ENCODE data around the gene PAIP2. TPM values are rescaled to one million over a fixed set of nuclear protein-coding genes. Genes with fewer than 3 reads are reported as not detected.
"Not testable (repeated sequence)": the region's sequence is repeated elsewhere in the genome, so short reads cannot be mapped to it uniquely, and the experiment has no call there.

PAIP2 gene
- polyA plus RNA-seq, 10 donors: 111 to 133 (median 119) TPM

DNA sequence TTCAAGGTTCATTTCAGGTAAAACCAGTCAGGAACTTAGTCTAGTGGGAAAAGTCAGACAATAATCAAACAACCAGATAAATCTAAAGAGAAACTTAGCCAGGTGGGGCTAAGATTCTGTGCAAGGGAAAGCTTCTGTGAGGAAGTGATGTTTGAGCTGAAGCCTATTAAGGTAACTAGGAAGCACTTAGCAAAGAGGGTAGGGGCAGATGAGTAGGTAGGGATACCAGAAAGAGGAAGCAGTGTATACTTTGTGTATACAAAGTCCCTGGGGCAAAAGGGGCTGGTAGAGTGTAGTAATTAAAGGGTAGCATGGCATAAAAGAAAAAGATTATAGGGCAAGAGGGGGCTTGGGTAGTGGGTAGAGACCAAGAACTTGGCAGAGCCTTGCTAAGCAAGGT, 65.9 kb downstream of the PAIP2 start:
- no peak for DNase-seq

DNA sequence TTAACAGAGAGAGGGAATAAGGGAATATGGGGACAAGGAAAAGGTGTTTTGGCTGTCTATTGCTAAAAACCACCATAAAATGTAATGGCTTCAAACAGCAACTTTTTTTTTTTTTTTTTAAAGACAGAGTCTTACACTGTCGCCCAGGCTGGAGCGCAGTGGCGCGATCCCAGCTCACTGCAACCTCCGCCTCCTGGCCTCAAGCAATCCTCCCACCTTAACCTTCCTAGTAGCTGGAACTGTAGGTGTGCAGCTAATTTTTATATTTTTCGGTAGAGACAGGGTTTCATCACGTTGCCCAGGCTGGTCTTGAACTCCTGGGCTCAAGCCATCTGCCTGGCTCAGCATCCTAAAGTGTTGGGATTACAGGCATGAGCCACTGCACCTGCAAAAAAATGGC, 66.5 kb downstream of the PAIP2 start:
- no peak for DNase-seq

DNA sequence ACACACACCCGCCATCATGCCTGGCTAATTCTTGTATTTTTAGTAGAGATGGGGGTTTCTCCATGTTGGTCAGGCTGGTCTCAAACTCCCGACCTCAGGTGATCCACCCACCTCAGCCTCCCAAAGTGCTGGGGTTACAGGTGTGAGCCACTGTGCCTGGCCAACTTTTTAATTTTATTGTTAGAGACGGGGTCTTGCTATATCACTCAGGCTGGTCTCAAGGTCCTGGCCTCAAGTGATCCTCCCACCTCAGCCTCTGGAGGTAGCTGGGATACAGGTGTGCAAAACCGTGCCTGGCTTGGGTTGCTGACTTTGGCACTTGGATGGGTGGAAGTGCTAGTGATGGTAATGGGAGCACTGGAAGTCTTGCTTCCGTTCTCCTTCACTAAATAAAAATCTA, 67.5 kb downstream of the PAIP2 start:
- not testable (repeated sequence) for DNase-seq

DNA sequence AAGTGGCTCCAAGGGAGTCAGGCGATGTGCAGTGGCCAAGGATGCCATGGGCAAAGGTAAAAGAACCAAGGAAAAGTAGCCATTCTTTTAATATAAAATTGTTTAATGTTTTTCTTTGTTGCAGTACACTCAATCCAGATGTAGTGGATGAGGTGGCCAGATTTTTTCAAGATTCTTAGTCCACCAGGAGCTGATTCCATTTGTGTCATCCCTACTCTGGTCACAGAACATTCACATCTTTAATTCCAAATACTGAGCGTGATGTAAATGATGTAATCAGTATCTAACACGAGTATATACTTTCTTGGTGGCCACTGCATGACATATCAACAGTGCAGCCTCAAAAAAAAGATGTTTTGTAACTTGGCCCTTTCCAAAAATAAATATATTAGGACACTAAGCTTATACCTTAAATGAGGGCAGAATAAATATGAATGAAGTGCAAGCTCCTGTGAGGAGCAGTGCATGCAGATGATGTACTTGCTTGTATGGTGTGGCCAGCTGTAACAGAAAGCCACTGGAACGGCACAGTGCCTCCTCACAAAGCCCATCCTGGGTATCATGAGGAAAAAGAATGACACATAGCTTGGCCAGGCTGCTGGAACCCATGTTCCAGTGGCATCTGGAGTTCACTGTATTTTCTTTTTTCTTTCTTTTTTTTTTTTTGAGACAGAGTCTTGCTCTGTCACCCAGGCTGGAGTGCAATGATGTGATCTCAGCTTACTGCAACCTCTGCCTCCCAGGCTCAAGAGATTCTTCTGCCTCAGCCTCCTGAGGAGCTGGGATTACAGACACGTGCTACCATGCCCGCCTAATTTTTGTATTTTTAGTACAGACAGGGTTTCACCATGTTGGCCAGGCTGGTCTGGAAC, 68.7 kb downstream of the PAIP2 start:
- no peak for DNase-seq

DNA sequence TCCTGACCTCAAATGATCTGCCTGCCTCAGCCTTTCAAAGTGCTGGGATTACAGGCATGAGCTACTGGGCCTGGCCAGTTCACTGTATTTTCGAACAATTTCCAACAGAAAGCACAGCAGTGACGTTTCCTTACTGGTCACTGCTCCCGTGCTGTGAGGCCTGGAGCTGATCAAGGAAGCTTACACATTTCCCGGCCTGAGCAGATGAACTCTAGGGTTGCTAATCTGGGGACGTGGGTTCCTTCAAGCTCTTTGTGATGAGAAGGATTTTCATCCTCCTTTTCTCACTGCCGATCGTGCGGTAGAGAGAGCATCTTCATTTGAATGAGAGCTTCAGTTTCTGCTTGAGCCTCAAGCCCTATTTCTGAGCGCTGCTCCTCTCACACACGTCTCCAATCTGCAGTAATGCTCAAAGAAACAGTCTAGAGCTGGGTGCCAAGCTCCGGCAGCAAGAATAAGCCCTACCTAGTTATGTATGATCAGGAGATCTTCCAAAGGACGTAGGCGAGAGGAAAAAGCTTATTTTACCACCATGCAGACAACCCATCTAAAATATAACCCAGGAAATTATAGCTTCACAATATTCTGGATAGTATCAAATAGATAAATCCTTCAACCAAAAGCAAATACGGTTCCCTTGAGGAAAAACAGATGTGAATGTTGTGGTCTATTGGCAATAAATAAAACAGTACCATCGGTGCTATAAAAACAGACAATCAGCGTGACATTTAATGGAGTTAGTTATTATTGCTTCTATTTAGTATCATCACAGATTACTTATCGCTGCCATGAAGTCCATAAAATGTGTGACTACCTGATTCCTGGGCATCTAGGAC, 69.6 kb downstream of the PAIP2 start:
- no peak for DNase-seq

DNA sequence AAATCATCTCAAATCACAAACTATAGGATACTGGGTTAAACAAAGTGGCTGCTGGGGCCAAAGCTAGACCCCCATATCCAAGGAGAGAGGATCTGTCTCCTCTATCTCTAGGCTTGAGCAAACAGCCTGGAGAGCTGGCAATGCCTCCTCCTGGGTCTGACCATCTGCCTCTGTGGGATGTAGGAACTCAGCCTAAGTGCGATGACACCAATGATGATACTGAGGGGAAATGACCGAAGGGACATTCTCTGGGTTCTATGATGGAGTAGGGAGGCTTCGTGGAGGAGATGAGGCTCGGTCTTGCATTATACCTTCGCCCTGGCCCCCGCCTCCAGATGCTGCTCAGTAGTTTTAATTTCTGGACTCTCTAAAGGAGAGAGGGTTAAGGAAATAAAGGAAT, 71.5 kb downstream of the PAIP2 start:
- no peak for DNase-seq

DNA sequence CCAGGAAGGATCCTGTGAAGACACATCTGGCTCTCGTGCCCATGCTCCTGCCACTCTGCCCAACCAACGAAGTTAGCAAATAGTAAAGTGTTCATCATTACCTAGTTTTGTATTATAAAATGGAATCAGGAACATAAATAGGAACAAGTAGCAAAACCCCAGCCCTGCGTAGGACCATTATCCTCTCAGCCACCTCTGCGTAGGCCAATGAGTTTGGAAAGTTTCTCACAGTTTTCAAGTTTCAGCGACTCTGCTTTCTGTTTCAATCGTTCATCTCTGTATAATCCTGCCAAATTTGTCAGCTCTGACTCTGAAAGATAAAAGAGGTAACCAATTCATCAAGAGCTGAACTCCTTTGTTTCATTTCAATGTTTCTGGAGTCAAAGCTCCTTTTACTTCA, 72.3 kb downstream of the PAIP2 start:
- no peak for DNase-seq

- peak; percentile 47 to 71 (median 69) for DNase-seq
Measured at GRCh38 chr5:139414581-139415130, 73.0 kb downstream of the PAIP2 start.

- DNase-seq: peak in 1 of 3 donors; percentile 39
Measured at GRCh38 chr5:139415221-139415861, 73.7 kb downstream of the PAIP2 start.

GRCh38 chr5:139415869-139416268, 74.2 kb downstream of the PAIP2 start:
- DNase-seq: no peak

- no peak for DNase-seq
Measured at GRCh38 chr5:139416651-139417050, 75.0 kb downstream of the PAIP2 start.

- DNase-seq: peak in 2 of 3 donors; percentile 45 to 65
Measured at GRCh38 chr5:139417214-139417613, 75.6 kb downstream of the PAIP2 start.

GRCh38 chr5:139418793-139419192, 77.1 kb downstream of the PAIP2 start:
- no peak for DNase-seq

Other genes with a start within 250 kb of the PAIP2 start
- gene SIL1, start 143.5 kb upstream of the PAIP2 start, polyA plus RNA-seq (ENCODE audit: insufficient read length in 10 of 10): 10 to 100 TPM; 21.2 to 33.5 (median 25.3) TPM
- gene MATR3, start 48.1 kb upstream of the PAIP2 start, polyA plus RNA-seq (ENCODE audit: insufficient read length in 10 of 10): 100 to 1,000 TPM; 262 to 386 (median 338) TPM
- under 1 TPM; 0.09 to 0.69 (median 0.31) TPM for gene SLC23A1, start 41.4 kb downstream of the PAIP2 start, polyA plus RNA-seq (ENCODE audit: insufficient read length in 10 of 10)
- 1 to 10 TPM in 1 of 10 donors, under 1 TPM in 7, not detected in 2; 0.15 to 1.0 (median 0.57) TPM for gene MZB1, start 48.1 kb downstream of the PAIP2 start, polyA plus RNA-seq (ENCODE audit: insufficient read length in 10 of 10)
- 10 to 100 TPM; 22.4 to 40.5 (median 29.5) TPM for gene PROB1, start 53.2 kb downstream of the PAIP2 start, polyA plus RNA-seq (ENCODE audit: insufficient read length in 10 of 10)
- 10 to 100 TPM in 7 of 10 donors, 1 to 10 TPM in 3; 7.4 to 10.8 (median 10.3) TPM for gene SPATA24, start 62.2 kb downstream of the PAIP2 start, polyA plus RNA-seq (ENCODE audit: insufficient read length in 10 of 10)
- gene DNAJC18, start 97.7 kb downstream of the PAIP2 start, polyA plus RNA-seq (ENCODE audit: insufficient read length in 10 of 10): 10 to 100 TPM; 20.0 to 33.0 (median 25.7) TPM
- 10 to 100 TPM; 28.8 to 40.9 (median 32.3) TPM for gene ECSCR, start 120.9 kb downstream of the PAIP2 start, polyA plus RNA-seq (ENCODE audit: insufficient read length in 10 of 10)
- gene SMIM33, start 129.2 kb downstream of the PAIP2 start, polyA plus RNA-seq (ENCODE audit: insufficient read length in 10 of 10): not detected
- 10 to 100 TPM; 26.5 to 40.3 (median 30.2) TPM for gene STING1, start 140.9 kb downstream of the PAIP2 start, polyA plus RNA-seq (ENCODE audit: insufficient read length in 10 of 10)
- gene UBE2D2, start 219.5 kb downstream of the PAIP2 start, polyA plus RNA-seq (ENCODE audit: insufficient read length in 10 of 10): 100 to 1,000 TPM; 104 to 164 (median 120) TPM

Measured in muscle of back (tissue), 11 donors.